GM19455 (cell line): ENCODE data around the gene PDYN.
"Not testable (repeated sequence)": the region's sequence is repeated elsewhere in the genome, so short reads cannot be mapped to it uniquely, and the experiment has no call there.

Experiments
- ATAC-seq: cut with Tn5 transposase; IDR thresholded peaks from one replicate; pipeline ENCODE4 v1.9.1; 2021; ENCODE audit not compliant: unreplicated experiment

Gene PDYN

GRCh38 chr20:1993986-1994385, at the start of gene PDYN:
Gene PDYN (minus strand): TSS chr20:1994058. CDS start chr20:1983084, 10,974 bp downstream.
- ATAC-seq: no peak

- no peak for ATAC-seq
Observed at GRCh38 chr20:2042400-2042799, 48.5 kb upstream of the PDYN start.

DNA sequence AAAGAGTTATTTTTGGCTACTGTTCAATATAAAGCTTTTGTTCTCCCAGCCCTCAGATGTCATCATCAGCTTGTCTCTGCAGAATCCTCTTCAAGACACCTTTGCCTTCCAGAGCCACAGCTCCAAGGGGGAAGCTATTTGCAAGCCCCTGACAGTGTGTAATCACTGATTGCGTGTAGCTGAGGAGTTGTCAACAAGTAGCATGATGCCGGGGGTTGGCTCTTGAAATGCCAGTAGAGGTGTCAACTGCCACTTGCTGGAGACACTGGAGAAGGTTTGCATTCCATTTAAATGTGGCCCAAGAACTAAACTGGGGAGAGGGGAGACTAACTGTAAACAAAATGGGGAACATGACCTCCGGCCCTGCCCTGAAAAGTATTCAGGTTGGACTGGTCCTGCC, 44.3 kb upstream of the PDYN start:
- ATAC-seq: no peak

DNA sequence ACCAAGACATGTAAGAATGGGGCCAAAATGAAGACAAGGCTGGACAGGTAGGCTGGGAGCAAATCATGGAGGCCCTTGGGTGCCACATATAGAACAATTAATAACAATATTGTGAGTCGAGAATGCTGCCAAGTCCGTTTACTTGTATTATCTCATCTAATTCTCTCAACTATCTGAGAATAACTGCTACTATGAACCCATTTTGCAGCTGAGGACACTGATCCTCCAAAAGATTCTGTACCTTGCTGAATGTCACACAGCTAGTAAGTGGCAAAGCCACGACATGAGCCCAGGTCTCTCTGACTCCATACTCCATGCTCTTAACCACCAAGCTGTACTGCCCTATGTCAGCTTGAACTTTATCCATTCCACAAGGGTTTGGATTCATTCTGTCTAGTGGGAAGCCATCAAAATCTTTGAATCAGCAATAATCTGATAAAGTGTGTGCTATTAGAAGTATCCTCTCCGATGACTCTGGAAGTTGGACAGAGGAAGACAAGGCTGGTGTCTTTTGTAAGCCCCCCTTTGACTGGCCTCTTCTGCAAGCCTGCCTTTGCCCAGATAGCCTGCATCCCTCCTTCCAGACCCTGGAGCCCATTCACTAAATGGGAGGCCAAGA, 43.5 kb upstream of the PDYN start:
- ATAC-seq: no peak

DNA sequence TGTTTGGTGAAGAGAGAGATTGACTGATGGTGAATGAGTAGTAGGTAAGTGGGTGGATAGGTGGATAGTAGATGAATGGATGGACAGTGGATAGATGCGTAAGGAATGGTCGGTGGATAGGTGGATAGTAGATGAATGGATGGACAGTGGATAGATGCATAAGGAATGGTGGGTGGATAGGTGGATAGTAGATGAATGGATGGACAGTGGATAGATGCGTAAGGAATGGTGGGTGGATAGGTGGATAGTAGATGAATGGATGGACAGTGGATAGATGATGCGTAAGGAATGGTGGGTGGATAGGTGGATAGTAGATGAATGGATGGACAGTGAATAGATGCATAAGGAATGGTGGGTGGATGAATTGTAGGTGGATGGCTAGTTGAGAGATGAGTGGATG, 42.5 kb upstream of the PDYN start:
- not testable (repeated sequence) for ATAC-seq

DNA sequence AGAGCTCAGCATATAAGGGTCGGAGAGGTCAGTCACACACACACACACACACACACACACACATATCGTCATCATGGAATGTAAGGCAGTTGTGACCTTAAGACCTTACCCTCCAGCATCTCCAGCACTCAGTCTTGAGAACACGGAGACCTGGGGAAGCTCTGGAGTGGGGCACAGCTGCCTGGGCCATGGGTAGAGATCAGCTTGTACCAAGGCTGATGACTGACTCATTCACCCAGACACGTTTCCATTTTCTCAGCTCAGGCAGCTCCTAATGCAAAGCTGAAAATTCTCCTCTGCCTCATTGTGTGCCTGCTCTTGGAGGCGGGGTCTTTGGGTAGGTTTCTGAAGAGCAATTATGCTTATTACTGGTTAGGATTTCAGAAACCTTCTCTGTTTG, 38.3 kb upstream of the PDYN start:
- ATAC-seq: no peak

GRCh38 chr20:2026514-2026913, 32.7 kb upstream of the PDYN start:
- no peak for ATAC-seq

GRCh38 chr20:2026004-2026403, 32.1 kb upstream of the PDYN start:
- no peak for ATAC-seq

DNA sequence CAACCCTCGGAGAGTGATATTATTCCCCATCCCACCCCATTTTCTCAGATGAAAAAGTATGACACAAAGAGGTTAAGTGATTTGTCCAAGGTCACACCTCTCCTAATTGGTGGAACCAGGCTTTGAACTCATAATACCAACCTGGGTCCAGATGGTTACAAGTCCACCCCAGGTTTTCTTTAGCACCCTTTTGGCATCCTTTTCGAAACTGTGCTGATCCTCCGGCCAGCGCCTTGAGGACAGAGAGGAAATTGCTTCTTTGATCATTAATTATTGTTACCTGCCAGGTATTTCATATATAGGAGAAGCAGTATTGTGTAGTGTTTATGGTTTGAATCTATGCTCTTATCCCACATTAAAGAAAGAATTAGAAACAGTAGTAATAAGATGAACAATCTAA, 29.3 kb upstream of the PDYN start:
- no peak for ATAC-seq

DNA sequence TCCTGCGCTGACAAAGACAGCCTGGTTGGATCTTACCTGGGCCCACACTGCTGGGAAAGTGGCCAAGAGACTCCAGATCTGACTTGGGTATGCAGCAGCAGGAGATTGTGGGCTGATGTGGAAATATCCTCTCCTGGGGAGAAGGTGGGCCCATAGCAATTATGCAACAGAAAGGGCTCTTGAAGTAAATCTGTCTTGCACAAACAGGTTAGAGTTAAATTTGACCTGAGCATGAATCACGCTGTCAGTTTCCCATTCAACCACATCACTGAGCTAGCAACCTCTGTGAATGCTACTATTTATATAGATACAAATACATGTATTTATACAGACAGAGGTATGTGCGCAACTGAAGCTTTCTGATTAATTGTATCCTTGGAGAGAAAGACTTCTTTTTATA, 28.3 kb upstream of the PDYN start:
- no peak for ATAC-seq

DNA sequence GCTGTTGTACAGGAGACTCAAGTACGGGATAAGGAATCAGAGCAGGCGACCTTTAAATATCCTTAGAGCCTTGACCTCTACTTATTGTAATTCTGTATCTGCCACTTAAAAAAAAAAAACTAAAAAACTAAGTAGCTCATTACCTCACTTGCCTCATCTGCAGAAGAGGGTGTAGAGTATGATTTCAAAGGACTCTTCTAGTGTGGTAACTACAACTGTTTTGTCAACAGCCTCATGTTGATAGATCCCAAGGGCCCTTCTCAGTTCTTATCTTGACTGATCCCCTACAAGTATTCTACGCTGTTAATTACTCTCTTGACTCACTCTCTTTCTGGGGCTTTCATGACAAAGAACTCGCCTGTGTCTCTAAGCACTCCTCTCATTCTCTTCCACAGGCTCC, 16.7 kb upstream of the PDYN start:
- no peak for ATAC-seq

GRCh38 chr20:2006452-2007361, 12.8 kb upstream of the PDYN start:
- no peak for ATAC-seq

GRCh38 chr20:2005831-2006426, 12.1 kb upstream of the PDYN start:
- no peak for ATAC-seq

- no peak for ATAC-seq
Observed at GRCh38 chr20:2005359-2005758, 11.5 kb upstream of the PDYN start.

- no peak for ATAC-seq
Observed at GRCh38 chr20:2004171-2004570, 10.3 kb upstream of the PDYN start.

DNA sequence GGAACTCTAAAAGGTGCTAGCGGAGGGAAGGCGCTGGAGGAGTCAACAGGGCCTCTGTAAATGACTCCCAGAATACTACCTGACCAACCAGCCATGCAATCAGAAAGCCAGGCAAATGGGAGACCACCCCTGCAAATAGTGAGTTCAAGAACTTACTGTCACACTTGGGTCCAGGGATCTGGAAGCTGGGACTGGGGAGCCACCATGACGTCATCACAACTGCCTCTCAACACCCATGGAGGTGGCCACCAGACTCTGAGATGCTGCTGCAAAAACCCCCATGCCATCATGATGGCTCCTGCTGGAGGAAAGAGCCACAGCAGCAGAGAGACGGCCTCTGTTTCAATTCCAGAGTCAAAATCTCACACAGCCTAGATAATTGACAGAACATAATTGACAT, 8.5 kb upstream of the PDYN start:
- ATAC-seq: no peak

DNA sequence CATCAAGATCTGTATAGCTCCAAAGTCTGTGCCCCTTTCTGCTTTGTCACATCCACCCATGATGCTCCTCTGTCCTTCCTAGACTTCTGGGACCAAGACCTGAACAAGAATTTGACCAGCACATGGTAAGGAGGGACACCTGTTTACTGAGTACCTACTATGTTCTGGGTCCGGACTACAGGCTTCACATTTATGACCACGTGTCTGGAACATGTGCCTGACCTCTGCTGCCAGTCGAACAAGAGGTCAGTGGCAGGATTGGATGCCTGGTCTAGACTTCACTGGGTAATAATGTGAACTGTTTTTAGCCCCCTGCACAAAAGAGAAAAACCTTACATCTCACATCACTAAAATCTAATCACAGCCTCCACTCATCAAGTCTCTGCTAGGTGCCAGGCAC, 7.3 kb upstream of the PDYN start:
- ATAC-seq: no peak

DNA sequence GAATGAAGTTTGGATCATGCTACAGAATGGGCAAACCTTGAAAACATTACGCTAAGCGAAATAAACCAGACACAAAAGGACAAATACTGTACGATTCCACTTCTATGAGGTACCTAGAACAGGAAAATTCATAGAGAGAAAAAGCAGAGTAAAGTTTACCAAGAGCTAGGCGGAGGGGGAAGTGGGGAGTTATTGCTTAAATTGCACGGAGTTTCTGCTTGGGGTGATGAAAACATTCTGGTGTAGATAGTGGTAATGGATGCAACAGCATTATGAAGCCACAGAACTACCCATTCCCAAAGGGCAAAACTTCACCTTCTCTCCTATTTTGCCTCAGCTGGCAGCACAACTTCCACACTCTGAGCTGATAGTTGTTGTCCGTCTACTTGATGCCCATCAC, 6.4 kb upstream of the PDYN start:
- no peak for ATAC-seq

DNA sequence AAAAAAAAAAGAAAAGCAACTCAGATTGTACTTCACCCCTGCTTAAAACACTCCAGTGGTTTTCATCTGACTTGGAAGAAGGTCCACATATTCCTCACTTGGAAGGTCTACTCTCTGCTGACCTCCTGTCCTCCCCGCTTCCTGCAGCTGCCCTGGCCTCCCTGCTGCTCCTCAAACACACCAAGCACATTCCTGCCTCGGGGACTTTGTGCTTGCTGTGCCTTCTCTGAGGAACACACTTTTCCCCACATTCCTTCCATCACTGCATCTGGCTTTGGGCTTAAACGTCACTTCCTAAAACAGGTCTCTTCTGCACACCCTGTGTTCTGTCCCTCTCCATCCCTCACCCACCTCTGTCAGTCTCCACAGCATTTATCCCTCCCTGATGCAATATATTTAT, 4.9 kb upstream of the PDYN start:
- no peak for ATAC-seq

DNA sequence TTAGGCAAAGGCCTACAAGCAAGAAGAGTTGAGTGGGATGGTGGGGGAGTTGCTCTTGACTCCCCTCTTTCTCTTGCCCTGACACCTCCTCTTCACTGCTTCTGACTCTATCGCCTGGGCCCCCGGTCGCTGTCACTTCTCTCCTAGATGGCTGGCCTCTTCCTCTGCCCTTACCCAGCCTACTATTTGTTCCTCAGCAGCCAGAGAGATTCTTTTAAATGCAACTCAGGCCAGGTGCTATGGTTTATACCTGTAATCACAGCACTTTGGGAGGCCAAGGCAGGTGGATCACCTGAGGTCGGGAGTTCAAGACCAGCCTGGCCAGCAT, 4.3 kb upstream of the PDYN start:
- no peak for ATAC-seq

DNA sequence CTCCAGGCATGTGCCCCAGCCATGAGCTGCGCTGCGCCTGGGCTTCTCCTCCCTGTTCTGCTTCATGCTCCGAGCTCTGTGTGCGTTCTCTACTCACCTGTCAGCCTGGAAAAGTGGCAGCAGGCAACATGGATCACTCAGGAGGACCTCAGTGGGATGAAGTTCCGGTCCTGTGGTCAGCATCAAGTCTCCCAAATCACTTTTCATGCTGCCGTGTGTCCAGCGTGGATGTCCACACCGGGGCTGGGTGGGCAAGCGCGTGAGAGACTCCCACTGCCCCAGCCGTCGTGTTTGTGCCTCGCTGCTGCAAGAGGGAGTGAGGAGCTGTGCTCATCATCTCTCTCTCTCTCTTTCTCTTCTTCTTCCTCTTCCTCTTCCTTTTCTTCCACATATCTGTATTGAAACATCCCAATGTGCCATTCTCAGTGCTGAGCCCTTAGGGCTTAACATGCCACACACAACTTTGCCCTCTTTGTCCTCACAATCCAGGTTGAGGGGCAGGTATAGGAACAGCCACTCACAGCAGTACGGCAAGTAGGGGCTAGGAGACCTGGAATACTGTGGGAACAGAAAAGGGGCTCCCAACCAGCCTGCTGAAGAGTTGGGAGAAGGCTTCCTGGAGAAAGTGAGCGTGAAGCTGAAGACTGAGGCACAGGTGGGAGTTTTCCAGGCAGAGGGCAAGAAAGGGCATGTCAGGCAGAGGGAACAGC, 3.8 kb upstream of the PDYN start:
- no peak for ATAC-seq
